ENCODE results near the gene RNASE12. TPM values are rescaled to one million over a fixed set of nuclear protein-coding genes. Genes with fewer than 3 reads are reported as not detected.

The RNASE12 gene
- total RNA-seq, 1 experiment from 2014 or later, result not detected

- intact Hi-C loops (cut with micrococcal nuclease), result loop anchor here (1.0 to 2.0 kb wide), 2 partner anchors 11 to 38 kb away; no protein-coding TSS in a partner anchor
- H3K79me2 ChIP-seq (ENCODE audit: insufficient read depth, low read length), result no peaks in the 10 kb centered on the region
- ChIA-PET POLR2A (interaction anchor here (1.0 kb wide), 1 partner anchor 282 kb away, joined by 3 read pairs; the partner anchor contains the start of gene PARP2), CTCF (interaction anchor here (3.2 kb wide), 1 partner anchor 11 kb away, joined by 16 read pairs; no protein-coding TSS in a partner anchor), RAD21 (ENCODE audit: low non-redundant PET in 1 of 2, low total read pairs in 2 of 2, uncharacterized antibody in 2 of 2, unreplicated experiment in 2 of 2) (no interaction called here)
- H3K4me2 ChIP-seq (ENCODE audit: low read length), result peak overlapping the region; percentile 65
- peak overlapping the region; percentile 25 to 32 for H3K4me3 ChIP-seq (replicated peaks in 1 of 2; ENCODE audit: low read depth in 1 of 2, low read length in 2 of 2)
- no TSS peak for BruUV-seq (replicated peaks)
- ATAC-seq (peak; percentile 45), DNase-seq (ENCODE audit: low read depth, low spot score) (no peak)
- peaks cover 9 to 23% of the 10 kb centered on the region in 2 experiments for H3K4me1 ChIP-seq (ENCODE audit: control insufficient read depth in 1 of 2, insufficient read depth in 2 of 2, low read length in 2 of 2)
- no peaks in the 10 kb centered on the region for H4K20me1 ChIP-seq (ENCODE audit: insufficient read depth)
- H3K27ac ChIP-seq (ENCODE audit: low read depth, low read length), result peak overlapping the region; percentile 6; the same call in 1 of the 2 replicates
- H3K27me3 ChIP-seq (ENCODE audit: insufficient read depth, low read length), result no peaks in the 10 kb centered on the region; the same call in 1 of the 2 replicates
- no peak for TF ChIP-seq YY1 (IDR thresholded peaks at IDR 0.05; ENCODE audit: extremely low read depth, insufficient replicate concordance, low read depth, low read length)
- H3K36me3 ChIP-seq (ENCODE audit: control insufficient read depth in 1 of 2, insufficient read depth in 2 of 2, low read length in 2 of 2), result no peaks in the 10 kb centered on the region
- no peaks in the 10 kb centered on the region for H3K9me3 ChIP-seq (ENCODE audit: control insufficient read depth in 1 of 2, insufficient read depth in 1 of 2, low read depth in 1 of 2, low read length in 2 of 2)
- H3K9ac ChIP-seq (ENCODE audit: low read length), result 0 out of 2 replicates have a peak overlapping the region, but pooled peaks have one; percentile 4
- H3K9me2 ChIP-seq (ENCODE audit: insufficient read depth), result no peaks in the 10 kb centered on the region
- H2AFZ ChIP-seq (ENCODE audit: low read depth, low read length, poor library complexity, severe bottlenecking), result peak overlapping the region; percentile 69
Observed at GRCh38 chr14:20624495-20625070, 33.4 kb upstream of the RNASE12 start.

- POLR2A ChIA-PET, result interaction anchor here (1.0 to 1.4 kb wide), 3 partner anchors 11 to 281 kb away, joined by 3 to 7 read pairs (median 3); partner anchors contain the start of gene PARP2
- DNase-seq (ENCODE audit: low read depth, low spot score), result no peak
- H3K9me2 ChIP-seq (ENCODE audit: insufficient read depth), result no peaks in the 10 kb centered on the region
- H3K79me2 ChIP-seq (ENCODE audit: insufficient read depth, low read length), result no peaks in the 10 kb centered on the region
- H4K20me1 ChIP-seq (ENCODE audit: insufficient read depth), result no peaks in the 10 kb centered on the region
- H3K27ac ChIP-seq (ENCODE audit: low read depth, low read length), result peak overlapping the region; percentile 31; the same call in 1 of the 2 replicates
- TF ChIP-seq ZBTB33 (IDR thresholded peaks at IDR 0.05; ENCODE audit: extremely low read depth, insufficient replicate concordance, low read length), result no peak
- no peak for TF ChIP-seq TCF7L2 (IDR thresholded peaks at IDR 0.05; ENCODE audit: borderline replicate concordance, extremely low read depth, insufficient read depth, insufficient read length)
- TF ChIP-seq YY1 (IDR thresholded peaks at IDR 0.05; ENCODE audit: extremely low read depth, insufficient replicate concordance, low read depth, low read length), result no peak
- no peak for TF ChIP-seq ELF1 (IDR thresholded peaks at IDR 0.05; ENCODE audit: borderline replicate concordance, low read depth)
- no peak for TF ChIP-seq ZFX (IDR thresholded peaks at IDR 0.05)
- TF ChIP-seq MAX (IDR thresholded peaks at IDR 0.05), result no peak
- no peak for TF ChIP-seq CTCF (IDR thresholded peaks at IDR 0.05 in 2 of 3, conservative IDR thresholded peaks at IDR 0.05 in 1 of 3; ENCODE audit: borderline replicate concordance in 1 of 3, insufficient read depth in 1 of 3, low read depth in 2 of 3, low read length in 2 of 3)
- no peak for TF ChIP-seq POLR2A (IDR thresholded peaks at IDR 0.05; ENCODE audit: borderline replicate concordance, extremely low read depth, insufficient read depth, insufficient read length)
- TF ChIP-seq ZNF274 (IDR thresholded peaks at IDR 0.05; ENCODE audit: low read depth, low read length), result no peak
- no peak for TF ChIP-seq EGR1 (IDR thresholded peaks at IDR 0.05; ENCODE audit: low read depth)
- no peak for TF ChIP-seq EZH2phosphoT487 (IDR thresholded peaks at IDR 0.05; ENCODE audit: borderline replicate concordance)
- TF ChIP-seq SRF (IDR thresholded peaks at IDR 0.05; ENCODE audit: low read depth), result no peak
- no peaks in the 10 kb centered on the region for H3K9me3 ChIP-seq (ENCODE audit: control insufficient read depth in 1 of 2, insufficient read depth in 1 of 2, low read depth in 1 of 2, low read length in 2 of 2)
- CTCF ChIA-PET, result interaction anchor here (0.9 to 3.2 kb wide), 3 partner anchors 10 to 234 kb away, joined by 3 to 16 read pairs (median 3); no protein-coding TSS in a partner anchor
- H2AFZ ChIP-seq (ENCODE audit: low read depth, low read length, poor library complexity, severe bottlenecking), result peak overlapping the region; percentile 69
- H3K9ac ChIP-seq (ENCODE audit: low read length), result no peak overlapping the region
- H3K27me3 ChIP-seq (ENCODE audit: insufficient read depth, low read length), result no peaks in the 10 kb centered on the region; the same call in 1 of the 2 replicates
- ATAC-seq, result peak; percentile 49
- no peaks in the 10 kb centered on the region for H3K36me3 ChIP-seq (ENCODE audit: control insufficient read depth in 1 of 2, insufficient read depth in 2 of 2, low read length in 2 of 2)
- no TSS peak for BruUV-seq (replicated peaks)
- peak overlapping the region; percentile 25 to 32; a peak in 3 of 4 replicates for H3K4me3 ChIP-seq (replicated peaks in 1 of 2; ENCODE audit: low read depth in 1 of 2, low read length in 2 of 2)
- intact Hi-C loops (cut with micrococcal nuclease), result loop anchor here (2.0 kb wide), 1 partner anchor 39 kb away; no protein-coding TSS in a partner anchor
- RAD21 ChIA-PET (ENCODE audit: low non-redundant PET in 1 of 2, low total read pairs in 2 of 2, uncharacterized antibody in 2 of 2, unreplicated experiment in 2 of 2), result no interaction called here
- H3K4me2 ChIP-seq (ENCODE audit: low read length), result peak overlapping the region; percentile 65
- H3K4me1 ChIP-seq (ENCODE audit: control insufficient read depth in 1 of 2, insufficient read depth in 2 of 2, low read length in 2 of 2), result peaks cover 9 to 23% of the 10 kb centered on the region in 2 experiments
Observed at GRCh38 chr14:20623798-20624197, 32.6 kb upstream of the RNASE12 start.

Measured in HCT116 (cell line).